Stomach (tissue), 9 donors: Measurements from ENCODE around the gene PTPRM. TPM values are rescaled to one million over a fixed set of nuclear protein-coding genes. Genes with fewer than 3 reads are reported as not detected.

Source experiments
- DNase-seq, 2 donors: peaks; one replicate each; pipeline versions ENCODE4 v3.0.0 to v3.0.0-alpha.2; 2013 to 2019
- H3K27ac ChIP-seq, 5 donors: fragments of 200-600 bp in 4 of 5; sonication (generic) in 4 of 5; one replicate each; pipeline ENCODE4 v1.5.1; 2013 to 2019; ENCODE audit warnings: mild to moderate bottlenecking in 1 of 5, moderate library complexity in 1 of 5
- H3K27me3 ChIP-seq, 3 donors: fragments of 200-600 bp; sonication (generic); one replicate each; pipeline ENCODE4 v1.5.1; 2017 to 2019; ENCODE audit warnings: mixed run types in 1 of 3
- H3K36me3 ChIP-seq, 4 donors: fragments of 200-600 bp; sonication (generic); 1 replicate in 3 of 4; 2 replicates in 1 of 4; pipeline ENCODE4 v1.5.1; 2016 to 2019
- H3K4me1 ChIP-seq, 4 donors: fragments of 200-600 bp; sonication (generic); one replicate each; pipeline ENCODE4 v1.5.1; 2016 to 2019
- H3K4me3 ChIP-seq, 4 donors: fragments of 200-600 bp; sonication (generic) in 3 of 4; one replicate each; pipeline ENCODE4 v1.5.1; 2016 to 2019; ENCODE audit warnings: mild to moderate bottlenecking in 1 of 4
- H3K9me3 ChIP-seq, 4 donors: fragments of 200-600 bp; sonication (generic); one replicate each; pipeline ENCODE4 v1.5.1; 2016 to 2019
- CTCF ChIP-seq, 7 experiments: fragments of 450-650 bp in 4 of 7; fragments of 200-600 bp in 3 of 7; sonication (generic) in 3 of 7; IDR thresholded peaks; one replicate each; pipeline ENCODE4 v1.5.1; 2016 to 2019; ENCODE audit warnings: antibody characterized with exemption in 7 of 7, control low read depth in 2 of 7, mild to moderate bottlenecking in 1 of 7
- EP300 ChIP-seq: sonication (generic); formaldehyde crosslinking; IDR thresholded peaks from one replicate; pipeline ENCODE4 v1.6.1; 2017; ENCODE audit warnings: antibody characterized with exemption
- POLR2A ChIP-seq, 4 donors: fragments of 450-650 bp; IDR thresholded peaks; one replicate each; pipeline ENCODE4 v1.6.1; 2016; ENCODE audit warnings: antibody characterized with exemption in 4 of 4, control low read depth in 2 of 4, mild to moderate bottlenecking in 1 of 4, moderate library complexity in 1 of 4
- POLR2AphosphoS5 ChIP-seq, 3 donors: sonication (generic); formaldehyde crosslinking; IDR thresholded peaks; one replicate each; pipeline ENCODE4 v1.6.1; 2016; ENCODE audit warnings: antibody characterized with exemption in 3 of 3
- WGBS, 5 donors: extraction: QIAGEN DNeasy Blood & Tissue Kit in 3 of 5; methylation state at CpG; one replicate each; pipeline versions ENCODE4 v1.1.5 to v1.1.7; 2013 to 2018; 5-methylcytosine and 5-hydroxymethylcytosine counted together
- intact Hi-C: fragments of 100-400 bp; cut with DNase I; formaldehyde crosslinking; loops from one replicate; pipeline ENCODE4 v1.15.1; 2023; ENCODE audit warnings: low total_unique reads
- polyA plus RNA-seq, 3 donors: library from polyadenylated mRNA; stranded (reverse); fragments of 200-250 nt; gene quantifications; one replicate each; pipeline ENCODE4 v1.2.3, GENCODE V29; 2013
- total RNA-seq, 5 donors: library from RNA; depleted of rRNA; stranded (reverse); fragments of >200 nt; gene quantifications; one replicate each; pipeline versions ENCODE4 v1.1.0 to v1.2.3, GENCODE V29; 2014 to 2016
- donor health status: healthy with polysubstance abuse.
- donor health status: Bipolar disorder and iron deficiency.
- donor health status: healthy.

The PTPRM gene
- total and polyA plus RNA-seq, 8 donors: 7.5 to 246 (median 58.2) TPM

GRCh38 chr18:8264116-8264515 lies 697.0 kb downstream of the PTPRM start:
- DNase-seq: no peak
- no peaks in the 10 kb centered on the region for H3K9me3 ChIP-seq
- TF ChIP-seq POLR2A (IDR thresholded peaks at IDR 0.05): no peak
- H3K36me3 ChIP-seq: peaks cover 0 to 12% (median 0%) of the 10 kb centered on the region in 4 donors
- H3K27ac ChIP-seq: no peak overlapping the region
- no peak overlapping the region for H3K4me3 ChIP-seq
- intact Hi-C loops: no loop called here
- 87 to 97% (median 93%) methylated on average over 5 of the region's 5 CpGs for WGBS, 5 donors
- H3K4me1 ChIP-seq: peaks cover 0 to 9% (median 0%) of the 10 kb centered on the region in 4 donors
- H3K27me3 ChIP-seq: no peaks in the 10 kb centered on the region

GRCh38 chr18:8264861-8265411 lies 697.8 kb downstream of the PTPRM start:
- Histone ChIP-seq H3K36me3 (peaks cover 0 to 6% (median 0%) of the 10 kb centered on the region in 4 donors), H3K9me3 (no peaks in the 10 kb centered on the region), H3K4me3 (no peak overlapping the region), H3K27ac (no peak overlapping the region), H3K27me3 (no peaks in the 10 kb centered on the region), H3K4me1 (peaks cover 0 to 9% (median 0%) of the 10 kb centered on the region in 4 donors)
- peak in 1 of 2 donors; percentile 73 for DNase-seq
- intact Hi-C loops: no loop called here
- WGBS, 5 donors: 44 to 56% (median 46%) methylated on average over 6 of the region's 6 CpGs
- TF ChIP-seq POLR2AphosphoS5 (IDR thresholded peaks at IDR 0.05): no peak
- TF ChIP-seq EP300: no peak
- no peak for TF ChIP-seq POLR2A (IDR thresholded peaks at IDR 0.05)
- no peak for TF ChIP-seq CTCF (IDR thresholded peaks at IDR 0.05)

GRCh38 chr18:8272254-8272653 lies 705.1 kb downstream of the PTPRM start:
- Histone ChIP-seq H3K4me1 (no peaks in the 10 kb centered on the region), H3K27ac (no peak overlapping the region), H3K9me3 (no peaks in the 10 kb centered on the region), H3K27me3 (no peaks in the 10 kb centered on the region), H3K4me3 (no peak overlapping the region), H3K36me3 (no peaks in the 10 kb centered on the region)
- DNase-seq: no peak
- intact Hi-C loops: no loop called here
- TF ChIP-seq POLR2AphosphoS5 (IDR thresholded peaks at IDR 0.05) (no peak), EP300 (no peak), CTCF (IDR thresholded peaks at IDR 0.05) (no peak), POLR2A (IDR thresholded peaks at IDR 0.05) (no peak)

GRCh38 chr18:8274370-8274769 lies 707.3 kb downstream of the PTPRM start:
- Histone ChIP-seq H3K4me3 (no peak overlapping the region), H3K4me1 (no peaks in the 10 kb centered on the region), H3K9me3 (no peaks in the 10 kb centered on the region), H3K27me3 (no peaks in the 10 kb centered on the region), H3K27ac (no peak overlapping the region), H3K36me3 (no peaks in the 10 kb centered on the region)
- no peak for TF ChIP-seq POLR2AphosphoS5 (IDR thresholded peaks at IDR 0.05)
- WGBS, 5 donors: 87 to 100% (median 97%) methylated on average over 1 of the region's 1 CpG
- no peak for DNase-seq
- intact Hi-C loops: no loop called here

- WGBS, 5 donors: 80 to 88% (median 86%) methylated on average over 3 of the region's 3 CpGs
Observed at GRCh38 chr18:8276406-8276805, 709.3 kb downstream of the PTPRM start.

More at GRCh38 chr18:8276406-8276805, 709.3 kb downstream of the PTPRM start:
- DNase-seq: no peak
- Histone ChIP-seq H3K4me3 (no peak overlapping the region), H3K36me3 (no peaks in the 10 kb centered on the region), H3K27me3 (no peaks in the 10 kb centered on the region), H3K27ac (no peak overlapping the region), H3K9me3 (no peaks in the 10 kb centered on the region), H3K4me1 (no peaks in the 10 kb centered on the region)
- TF ChIP-seq EP300: no peak
- TF ChIP-seq POLR2A (IDR thresholded peaks at IDR 0.05): no peak
- TF ChIP-seq POLR2AphosphoS5 (IDR thresholded peaks at IDR 0.05): no peak
- no peak for TF ChIP-seq CTCF (IDR thresholded peaks at IDR 0.05)
- intact Hi-C loops: no loop called here
